HL-60 (cell line): ENCODE measurements around the gene NR2F1-AS1.
"Not testable (repeated sequence)": the region's sequence is repeated elsewhere in the genome, so short reads cannot be mapped to it uniquely, and the experiment has no call there.

Experiments
- DNase-seq, 2 experiments: peaks; one replicate each; pipeline ENCODE4 v3.0.0-alpha.2; 2010 to 2020; ENCODE audit warnings: low read depth in 1 of 2, low spot score in 1 of 2
- H3K27ac ChIP-seq: fragments of 250-450 bp; sonication (Bioruptor Pico); replicated peaks from 2 replicates; pipeline ENCODE4 v1.5.1; 2020; ENCODE audit warnings: mild to moderate bottlenecking, moderate library complexity
- H3K27me3 ChIP-seq: fragments of 250-450 bp; sonication (Bioruptor Pico); 2 replicates; pipeline ENCODE4 v1.5.1; 2021; ENCODE audit warnings: mild to moderate bottlenecking, moderate library complexity; ENCODE audit not compliant: insufficient read depth, poor library complexity, severe bottlenecking
- H3K4me3 ChIP-seq: replicated peaks from 2 replicates; pipeline ENCODE4 v1.5.1; 2011; ENCODE audit warnings: mild to moderate bottlenecking, control low read depth, low read length; ENCODE audit not compliant: insufficient read depth
- CTCF ChIP-seq: IDR thresholded peaks from one replicate; pipeline ENCODE4 v1.5.1; 2011; ENCODE audit warnings: low read length, control low read depth, inconsistent platforms; ENCODE audit not compliant: insufficient read depth
- GABPA ChIP-seq: IDR thresholded peaks from 2 replicates; pipeline ENCODE4 v1.6.1; 2012; ENCODE audit warnings: low read depth
- POLR2AphosphoS5 ChIP-seq: IDR thresholded peaks from 2 replicates; pipeline ENCODE4 v1.6.1; 2012; ENCODE audit warnings: low read depth
- REST ChIP-seq: IDR thresholded peaks from 2 replicates; pipeline ENCODE4 v1.6.1; 2012; ENCODE audit warnings: low read depth; ENCODE audit not compliant: insufficient replicate concordance
- SPI1 ChIP-seq: IDR thresholded peaks from 2 replicates; pipeline ENCODE4 v1.6.1; 2012; ENCODE audit warnings: low read depth, mild to moderate bottlenecking, borderline replicate concordance

The NR2F1-AS1 gene

GRCh38 chr5:93476251-93476742 lies 104.7 kb downstream of the NR2F1-AS1 start:
- Histone ChIP-seq H3K27ac (no peak overlapping the region), H3K27me3 (no peaks in the 10 kb centered on the region), H3K4me3 (no peak overlapping the region)
- TF ChIP-seq SPI1 (no peak), REST (no peak), CTCF (no peak), POLR2AphosphoS5 (no peak), GABPA (no peak)
- DNase-seq: no peak

GRCh38 chr5:93462916-93463315 lies 118.1 kb downstream of the NR2F1-AS1 start:
- DNase-seq: no peak
- no peak for TF ChIP-seq SPI1
- TF ChIP-seq GABPA: no peak
- no peak for TF ChIP-seq POLR2AphosphoS5
- Histone ChIP-seq H3K4me3 (no peak overlapping the region), H3K27ac (no peak overlapping the region), H3K27me3 (no peaks in the 10 kb centered on the region)

GRCh38 chr5:93461756-93462155 lies 119.3 kb downstream of the NR2F1-AS1 start:
- Histone ChIP-seq H3K4me3 (no peak overlapping the region), H3K27ac (no peak overlapping the region), H3K27me3 (no peaks in the 10 kb centered on the region)
- TF ChIP-seq GABPA: no peak
- TF ChIP-seq POLR2AphosphoS5: no peak
- no peak for TF ChIP-seq SPI1
- no peak for TF ChIP-seq REST
- no peak for TF ChIP-seq CTCF
- no peak for DNase-seq

DNA sequence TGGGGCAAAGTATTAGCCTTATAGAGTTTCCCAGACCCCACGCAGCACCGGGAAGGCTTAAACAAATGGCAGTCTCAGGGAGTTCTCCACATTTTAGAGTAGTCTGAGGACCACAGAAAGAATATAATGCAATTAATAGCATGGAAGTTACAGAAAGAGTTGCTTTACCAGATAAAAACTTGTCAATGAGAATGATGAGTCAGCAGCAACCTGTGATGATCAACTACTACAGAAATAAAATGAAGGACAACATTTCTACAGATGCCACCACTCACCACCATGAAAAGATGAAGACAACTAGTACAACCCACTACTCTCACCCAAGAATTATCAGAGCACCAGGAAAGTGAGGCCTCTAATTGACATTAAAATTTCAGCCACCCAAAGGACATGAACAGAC lies 120.7 kb downstream of the NR2F1-AS1 start:
- Histone ChIP-seq H3K4me3 (no peak overlapping the region), H3K27ac (no peak overlapping the region), H3K27me3 (no peaks in the 10 kb centered on the region)
- no peak for DNase-seq
- TF ChIP-seq POLR2AphosphoS5: no peak

DNA sequence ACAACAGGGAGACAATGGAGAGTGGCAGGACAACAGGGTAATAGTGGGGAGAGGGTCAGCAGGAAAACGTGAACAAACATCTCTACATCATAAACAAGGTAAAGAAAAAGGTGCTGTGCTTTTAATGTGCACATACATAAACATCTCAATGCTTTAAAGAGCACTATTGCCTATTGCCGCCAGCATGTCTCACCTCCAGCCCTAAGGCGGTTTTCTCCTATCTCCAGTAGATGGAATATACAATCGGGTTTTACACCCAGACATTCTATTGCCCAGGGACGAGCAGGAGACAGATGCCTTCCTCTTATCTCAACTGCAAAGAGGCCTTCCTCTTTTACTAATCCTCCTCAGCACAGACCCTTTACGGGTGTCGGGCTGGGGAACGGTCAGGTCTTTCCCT lies 124.2 kb downstream of the NR2F1-AS1 start:
- H3K27me3 ChIP-seq, DNase-seq, H3K27ac ChIP-seq, H3K4me3 ChIP-seq: not testable (repeated sequence)
